ENCODE results near the gene HES4.
A peak's percentile ranks its signal among the peaks of the same experiment; 100 is the strongest.
"Not testable (repeated sequence)": the region's sequence is repeated elsewhere in the genome, so short reads cannot be mapped to it uniquely, and the experiment has no call there.

HES4 gene

GRCh38 chr1:1017397-1018320 lies 17.8 kb upstream of the HES4 start:
- not testable (repeated sequence) for DNase-seq

- no peak for DNase-seq
These were observed 15.1 kb upstream of the HES4 start for GRCh38 chr1:1014799-1015681.

GRCh38 chr1:1013922-1014648 lies 14.2 kb upstream of the HES4 start:
- no peak for DNase-seq

GRCh38 chr1:1013105-1013921 lies 13.4 kb upstream of the HES4 start, which contains the start of gene ISG15:
Gene ISG15, plus strand, starts transcription at chr1:1013497. Its CDS starts 77 bp downstream, at chr1:1013574.
- DNase-seq = peak; percentile 76 to 80

- DNase-seq = not testable (repeated sequence)
These were observed 12.8 kb upstream of the HES4 start for GRCh38 chr1:1012736-1013104.

GRCh38 chr1:1011396-1011949 lies 11.6 kb upstream of the HES4 start:
- DNase-seq = no peak

GRCh38 chr1:1010131-1010530 lies 10.2 kb upstream of the HES4 start:
- not testable (repeated sequence) for DNase-seq

- no peak for DNase-seq
These were observed 6.6 kb upstream of the HES4 start for GRCh38 chr1:1006305-1007159.

- DNase-seq = no peak
These were observed 5.9 kb upstream of the HES4 start for GRCh38 chr1:1005774-1006304.

GRCh38 chr1:1004780-1005697 lies 5.1 kb upstream of the HES4 start:
- no peak for DNase-seq

GRCh38 chr1:1004420-1004779 lies 4.5 kb upstream of the HES4 start:
- no peak for DNase-seq

GRCh38 chr1:1003618-1004419 lies 3.9 kb upstream of the HES4 start:
- DNase-seq = no peak

GRCh38 chr1:1001057-1001783 lies 1.3 kb upstream of the HES4 start:
- no peak for DNase-seq

GRCh38 chr1:1000357-1001056 lies 610 bp upstream of the HES4 start:
- DNase-seq = no peak

- DNase-seq = no peak
These were observed 737 bp downstream of the HES4 start for GRCh38 chr1:998995-999724.

- no peak for DNase-seq
These were observed 1.2 kb downstream of the HES4 start for GRCh38 chr1:998745-998994.

Measured in AML-193 (cell line).